GM19468 (cell line): ENCODE measurements around the gene RPLP1.

ENCODE experiments used
- ATAC-seq: cut with Tn5 transposase; IDR thresholded peaks from one replicate; pipeline ENCODE4 v1.9.1; 2021; ENCODE audit warnings: mild to moderate bottlenecking, moderate library complexity, moderate number of reproducible peaks; ENCODE audit not compliant: unreplicated experiment; ENCODE audit errors: extremely low read depth

RPLP1 gene

DNA sequence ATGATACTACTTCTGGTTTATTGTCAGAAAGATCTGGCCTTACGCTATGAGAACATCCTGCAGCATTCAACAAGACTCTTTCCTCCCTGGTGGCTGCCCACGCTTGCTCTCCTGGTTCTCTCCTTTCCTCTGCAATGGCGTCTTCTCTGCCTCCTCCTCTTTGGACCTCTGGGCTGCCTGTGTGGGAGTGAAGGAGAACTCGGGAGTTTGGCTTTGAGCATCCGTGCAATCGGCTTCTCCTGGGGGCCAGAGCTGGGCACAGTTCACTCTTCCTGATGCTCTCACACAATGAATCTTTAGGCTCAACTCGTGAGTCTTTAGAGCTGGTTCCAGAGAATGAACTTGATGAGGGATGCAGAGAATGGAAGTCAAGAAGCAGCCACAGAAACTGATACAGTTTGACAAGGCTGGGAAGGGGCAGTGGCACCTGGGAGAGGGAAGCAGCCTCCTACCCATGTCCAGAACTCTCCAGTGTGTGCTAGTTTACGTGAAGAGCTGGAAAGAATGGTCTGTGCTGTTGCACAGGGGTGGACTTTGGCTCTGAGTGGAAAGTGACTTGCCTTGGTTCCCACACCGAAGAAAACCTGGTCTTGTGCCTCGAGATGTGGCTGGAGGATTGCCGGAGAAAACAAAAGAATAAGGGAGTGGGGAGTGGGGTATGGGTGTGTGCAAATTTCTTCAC, 37.9 kb downstream of the RPLP1 start:
- ATAC-seq, result no peak

DNA sequence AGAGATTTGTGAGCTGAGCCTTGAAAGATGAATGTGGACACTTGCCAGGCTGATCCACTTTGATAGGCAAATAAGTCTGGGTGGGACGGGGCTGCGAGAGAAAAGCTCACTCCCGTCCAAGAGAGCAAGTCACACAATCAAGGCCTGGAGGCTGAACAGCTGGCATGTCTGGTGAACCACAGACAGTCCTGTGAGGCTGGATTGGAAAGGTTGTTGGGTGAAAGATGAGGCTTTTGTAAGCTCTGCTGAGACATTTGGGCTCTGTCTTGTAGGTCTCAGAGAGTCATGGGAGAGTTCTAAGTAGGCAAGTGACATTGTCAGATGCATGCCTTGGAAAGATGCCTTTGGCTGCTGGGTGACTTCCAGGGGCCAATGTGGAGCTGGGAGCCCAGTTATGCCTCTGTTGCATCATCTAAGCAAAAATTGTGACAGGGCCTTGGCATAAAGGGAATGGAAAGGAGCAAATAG, 38.5 kb downstream of the RPLP1 start:
- ATAC-seq, result no peak

DNA sequence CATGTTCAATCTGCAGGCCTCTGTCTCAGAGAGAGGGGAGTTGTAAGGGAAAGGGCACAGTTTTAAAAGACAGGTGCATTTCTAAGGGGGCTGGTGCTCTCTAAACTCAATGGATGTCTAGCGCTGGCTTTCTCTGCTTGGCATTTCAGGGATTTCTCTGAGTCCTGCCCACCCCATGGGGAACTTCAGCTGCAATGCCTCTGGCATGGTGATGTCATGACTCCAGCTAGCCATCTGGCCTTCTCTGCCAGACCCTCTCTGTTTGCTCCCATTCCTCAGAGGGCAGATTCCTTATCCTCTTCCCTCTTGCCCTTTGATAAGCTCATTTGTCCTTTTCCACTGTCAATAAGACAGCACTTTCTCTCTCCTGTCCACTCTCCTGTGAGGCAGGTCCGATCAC, 40.8 kb downstream of the RPLP1 start:
- no peak for ATAC-seq

DNA sequence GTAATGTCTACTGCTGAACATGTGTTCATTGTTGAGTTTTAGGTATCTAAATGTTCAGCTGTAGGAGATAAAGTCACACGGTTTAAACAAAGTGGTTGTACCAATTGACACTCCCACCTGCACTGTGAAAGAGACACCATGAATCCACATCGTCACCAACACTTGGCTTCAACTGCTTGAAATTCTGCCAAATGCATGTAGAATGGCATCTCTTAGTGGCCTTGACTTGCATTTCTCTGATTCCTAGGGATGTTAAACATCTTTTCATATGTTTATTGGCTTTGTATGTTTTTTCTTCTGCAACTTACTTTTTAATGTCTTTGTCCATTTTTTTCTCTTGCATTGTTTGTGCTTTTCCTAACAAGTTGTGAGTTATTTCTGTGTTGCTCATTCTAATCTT, 43.4 kb downstream of the RPLP1 start:
- ATAC-seq, result no peak

DNA sequence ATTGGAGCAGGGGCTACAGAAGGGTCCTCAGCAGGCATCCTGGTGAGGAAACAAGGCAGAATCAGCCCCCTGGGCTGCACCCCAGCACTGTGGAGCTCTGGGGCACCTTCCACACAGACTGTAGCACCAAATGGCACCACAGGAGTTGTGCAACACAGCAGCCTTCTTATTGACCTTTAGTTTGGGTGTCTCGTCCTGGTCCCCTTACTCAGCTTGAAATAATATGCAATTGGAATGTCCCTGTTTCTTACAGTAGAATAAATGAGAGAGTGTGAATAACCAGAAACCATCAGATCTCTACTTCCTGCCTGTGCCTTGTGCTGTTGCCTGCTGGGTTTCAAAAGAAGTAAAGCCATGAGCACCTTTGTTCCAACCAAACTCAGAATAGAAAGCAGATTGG, 44.5 kb downstream of the RPLP1 start:
- no peak for ATAC-seq

DNA sequence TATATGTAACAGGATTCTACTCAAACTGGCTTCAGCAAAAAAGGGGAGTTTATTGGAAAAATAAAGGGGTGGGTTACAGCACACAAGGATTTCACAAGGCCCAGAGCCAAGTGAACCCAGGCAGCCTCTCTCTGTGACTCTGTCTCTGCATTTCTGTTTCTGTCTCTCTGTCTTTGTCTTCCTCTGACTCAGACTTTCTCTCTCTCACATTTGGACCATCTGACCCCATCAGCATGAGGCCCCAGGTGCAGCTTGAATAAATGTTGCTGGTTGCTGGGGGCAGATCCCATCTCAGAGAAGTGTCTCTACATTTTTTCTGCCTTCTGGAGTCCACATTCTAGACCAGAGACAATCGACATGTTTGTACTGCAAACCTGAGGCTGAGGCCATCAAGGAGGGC, 45.0 kb downstream of the RPLP1 start:
- ATAC-seq, result no peak

DNA sequence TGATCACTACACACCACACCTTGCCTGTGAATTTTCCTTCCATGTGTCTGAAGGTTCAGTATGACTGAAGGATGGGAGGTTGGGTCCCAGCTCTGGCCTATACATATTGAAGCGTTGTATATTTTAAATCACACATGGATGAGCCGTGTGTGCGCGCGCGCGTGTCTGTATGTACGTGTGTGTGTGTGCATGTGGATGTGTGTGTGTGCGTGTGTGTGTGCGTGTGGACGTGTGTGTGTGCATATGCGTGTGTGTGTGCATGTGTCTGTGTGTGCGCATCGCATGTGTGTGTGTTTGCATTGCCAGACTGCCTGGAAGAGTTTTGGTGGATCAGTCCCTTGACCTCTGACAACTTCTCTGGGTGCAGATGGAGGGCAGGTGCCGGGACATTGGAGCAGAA, 45.7 kb downstream of the RPLP1 start:
- ATAC-seq, result no peak

DNA sequence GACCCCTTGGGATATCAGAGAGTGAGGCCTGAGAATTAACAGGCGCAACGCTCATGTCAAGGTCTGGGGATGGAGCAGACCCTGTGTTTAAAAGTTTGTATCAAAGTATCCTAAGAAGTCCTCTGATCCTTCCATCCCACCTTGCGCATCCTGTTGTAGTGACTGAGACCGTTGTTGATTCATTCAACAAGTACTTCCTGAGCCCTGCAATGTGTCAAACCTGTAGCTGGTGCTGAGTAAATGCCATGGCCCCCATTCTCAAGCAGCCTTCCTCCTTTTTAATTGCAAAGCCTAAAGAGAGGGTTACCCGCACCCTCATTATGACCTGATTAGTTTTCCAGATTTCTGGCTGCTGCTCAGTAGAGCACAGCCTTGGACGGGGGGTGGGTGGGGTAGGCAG, 46.4 kb downstream of the RPLP1 start:
- no peak for ATAC-seq

DNA sequence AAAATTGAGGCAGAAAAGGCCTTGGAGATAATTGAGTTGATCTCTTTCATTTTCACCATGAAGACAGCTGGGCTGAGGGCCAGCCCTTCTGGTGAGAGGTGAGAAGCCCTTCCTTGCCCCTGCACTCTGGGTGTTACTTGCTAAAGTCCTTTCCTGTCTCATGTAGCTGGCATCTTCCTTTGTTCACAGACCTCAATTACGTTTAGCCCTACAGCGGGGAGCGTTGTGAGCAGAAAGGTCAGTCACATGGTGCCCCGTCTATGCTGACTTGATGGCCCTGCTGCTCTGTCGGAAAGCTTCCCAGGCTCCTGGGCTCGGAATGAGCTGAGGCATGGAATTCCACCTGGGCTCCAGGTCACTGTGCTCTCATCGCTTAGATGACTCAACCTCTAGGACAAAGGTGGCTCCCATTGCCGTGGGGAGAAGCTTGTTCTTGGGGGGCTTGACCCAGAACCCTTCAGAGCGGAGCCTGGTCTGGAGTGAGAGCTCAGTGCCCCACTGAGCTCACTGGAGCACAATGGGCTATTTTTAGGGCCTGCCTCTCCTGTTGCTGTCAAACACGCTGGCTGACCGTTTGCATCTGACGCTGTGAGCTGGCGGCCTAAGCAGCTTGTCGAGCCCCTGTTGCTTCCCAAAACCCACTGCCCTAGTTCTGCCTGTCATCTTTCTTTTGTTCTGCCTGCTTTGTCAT, 47.0 kb downstream of the RPLP1 start:
- ATAC-seq, result no peak

DNA sequence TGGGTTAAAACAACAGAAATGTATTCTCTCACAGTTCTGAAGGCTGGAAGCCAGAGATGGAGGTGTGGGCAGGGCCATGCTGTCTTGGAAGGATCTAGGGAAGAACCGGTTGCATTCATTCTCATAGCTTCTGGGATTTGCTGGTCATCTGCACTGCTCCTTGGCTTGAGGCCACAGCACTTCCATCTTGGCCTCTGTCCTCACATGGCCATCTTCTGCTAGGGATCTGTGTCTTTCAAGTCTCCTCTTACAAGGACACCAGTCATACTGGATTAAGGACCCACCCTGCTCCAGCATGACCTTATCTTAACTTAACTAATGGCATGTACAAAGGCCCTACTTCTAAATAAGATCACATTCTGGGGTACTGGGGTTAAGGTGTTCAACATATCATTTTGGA, 47.7 kb downstream of the RPLP1 start:
- ATAC-seq, result no peak

DNA sequence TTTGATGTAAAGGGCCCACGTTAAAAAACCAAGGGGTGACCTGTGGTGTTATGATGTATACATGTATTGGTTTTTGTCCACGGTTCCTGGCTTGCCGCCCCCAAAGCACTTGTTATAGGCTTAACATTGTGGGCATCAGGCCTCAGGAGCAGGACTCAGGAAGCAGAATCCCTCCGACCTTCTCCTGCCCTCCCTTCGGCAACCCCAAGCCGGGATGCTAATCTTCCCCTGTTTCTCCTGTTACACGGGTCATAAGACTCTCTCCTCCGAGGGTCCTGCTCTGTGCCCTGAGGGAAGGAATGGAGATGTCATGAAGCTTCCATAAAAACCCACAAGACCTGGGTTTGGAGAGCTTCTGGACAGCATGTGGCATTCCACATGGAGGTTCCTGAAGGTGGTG, 48.8 kb downstream of the RPLP1 start:
- ATAC-seq, result no peak

DNA sequence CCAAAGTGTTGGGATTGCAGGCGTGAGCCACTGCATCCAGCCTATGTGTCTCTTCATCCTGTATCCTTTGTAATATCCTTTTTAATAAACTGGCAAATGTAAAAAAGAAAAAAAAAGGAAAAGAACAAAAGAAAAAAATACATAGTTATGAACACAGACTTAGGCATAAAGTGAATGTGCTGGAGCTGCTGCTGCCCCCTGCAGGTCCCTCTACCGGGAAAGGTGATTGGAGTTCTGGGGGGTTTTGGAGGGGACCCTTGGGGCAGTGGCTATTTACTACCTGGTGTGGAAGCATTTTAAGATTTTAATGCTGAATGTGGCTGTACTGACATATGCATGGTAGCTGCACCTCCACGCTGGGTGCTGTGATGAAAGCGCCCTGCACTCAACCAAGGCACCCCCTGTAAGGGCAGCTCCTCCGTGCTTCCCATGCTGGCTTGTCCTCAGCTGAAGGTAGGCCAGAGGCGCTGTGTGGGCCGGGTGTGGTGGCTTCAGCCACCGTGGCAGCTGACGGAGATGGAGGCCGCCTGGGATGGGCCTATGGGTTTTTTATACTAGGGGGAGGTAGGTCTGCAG, 49.9 kb downstream of the RPLP1 start:
- no peak for ATAC-seq

DNA sequence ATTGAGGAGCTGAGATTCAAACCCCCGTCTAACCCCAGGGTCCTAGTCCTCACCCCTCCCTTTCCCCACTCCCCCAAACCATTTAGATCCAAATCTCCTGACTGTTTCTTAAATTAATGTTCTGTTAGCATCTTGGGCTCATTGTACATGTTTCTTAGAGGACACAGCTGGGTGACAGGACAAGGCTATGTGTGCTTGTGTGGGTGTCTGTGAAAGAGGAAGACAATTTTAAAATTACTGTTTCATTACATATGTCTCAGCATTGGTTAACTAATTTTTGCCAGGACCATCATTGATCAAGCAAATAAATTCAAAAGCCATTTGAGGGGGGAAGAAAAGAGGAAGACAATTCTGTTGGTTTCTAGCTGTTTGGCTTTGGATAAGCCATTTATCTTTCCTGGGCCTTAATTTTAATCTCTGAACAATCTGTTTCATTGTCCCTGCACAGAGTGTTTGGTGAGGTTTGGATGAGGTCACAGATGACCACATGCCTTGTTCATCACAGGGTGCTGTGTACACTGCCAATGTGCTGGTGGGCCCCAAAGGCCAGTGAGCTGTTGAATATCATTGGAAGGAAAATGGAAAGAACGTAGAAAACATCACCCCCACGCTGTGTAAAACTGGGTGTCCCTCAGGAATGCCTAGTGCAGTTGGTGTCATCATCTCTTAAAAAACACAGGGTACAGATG, 51.9 kb downstream of the RPLP1 start:
- ATAC-seq, result no peak
